ENCODE data around the gene FAM3D.
A peak's percentile ranks its signal among the peaks of the same experiment; 100 is the strongest.

The FAM3D gene

GRCh38 chr3:58685641-58686040, 19.1 kb upstream of the FAM3D start:
- TF ChIP-seq CTCF (conservative IDR thresholded peaks at IDR 0.05; ENCODE audit: control insufficient read depth, insufficient read depth, low read depth, low read length) = no peak
- DNase-seq (ENCODE audit: low read depth) = no peak
- H3K4me3 ChIP-seq (ENCODE audit: control insufficient read depth, low read depth, low read length) = no peak overlapping the region

- H3K4me3 ChIP-seq (ENCODE audit: control insufficient read depth, low read depth, low read length) = no peak overlapping the region
- peak; percentile 48 for DNase-seq (ENCODE audit: low read depth)
- TF ChIP-seq CTCF (conservative IDR thresholded peaks at IDR 0.05; ENCODE audit: control insufficient read depth, insufficient read depth, low read depth, low read length) = no peak
Observed at GRCh38 chr3:58683466-58683865, 16.9 kb upstream of the FAM3D start.

GRCh38 chr3:58683001-58683458, 16.5 kb upstream of the FAM3D start:
- TF ChIP-seq CTCF (conservative IDR thresholded peaks at IDR 0.05; ENCODE audit: control insufficient read depth, insufficient read depth, low read depth, low read length) = no peak
- no peak overlapping the region for H3K4me3 ChIP-seq (ENCODE audit: control insufficient read depth, low read depth, low read length)
- DNase-seq (ENCODE audit: low read depth) = no peak

GRCh38 chr3:58681863-58682262, 15.3 kb upstream of the FAM3D start:
- TF ChIP-seq CTCF (conservative IDR thresholded peaks at IDR 0.05; ENCODE audit: control insufficient read depth, insufficient read depth, low read depth, low read length) = no peak

GRCh38 chr3:58680879-58681525, 14.4 kb upstream of the FAM3D start:
- no peak overlapping the region for H3K4me3 ChIP-seq (ENCODE audit: control insufficient read depth, low read depth, low read length)
- TF ChIP-seq CTCF (conservative IDR thresholded peaks at IDR 0.05; ENCODE audit: control insufficient read depth, insufficient read depth, low read depth, low read length) = no peak
- DNase-seq (ENCODE audit: low read depth) = no peak

More at GRCh38 chr3:58681863-58682262, 15.3 kb upstream of the FAM3D start:
- H3K4me3 ChIP-seq (ENCODE audit: control insufficient read depth, low read depth, low read length) = no peak overlapping the region
- DNase-seq (ENCODE audit: low read depth) = no peak

GRCh38 chr3:58679974-58680666, 13.5 kb upstream of the FAM3D start:
- DNase-seq (ENCODE audit: low read depth) = no peak
- H3K4me3 ChIP-seq (ENCODE audit: control insufficient read depth, low read depth, low read length) = no peak overlapping the region
- TF ChIP-seq CTCF (conservative IDR thresholded peaks at IDR 0.05; ENCODE audit: control insufficient read depth, insufficient read depth, low read depth, low read length) = no peak

Data from fibroblast of mammary gland (primary cell).